GM23248 (cell line): Measurements from ENCODE around the gene MRNIP. TPM values are rescaled to one million over a fixed set of nuclear protein-coding genes. Genes with fewer than 3 reads are reported as not detected.

Experiments used
- DNase-seq: peaks from one replicate; pipeline ENCODE4 v3.0.0-alpha.2; 2015
- H2AFZ ChIP-seq: fragments of 200-600 bp; sonication (generic); 2 replicates; pipeline ENCODE4 v1.6.1; 2016; ENCODE audit warnings: antibody characterized with exemption
- H3F3A ChIP-seq: fragments of 200-600 bp; sonication (generic); 2 replicates; pipeline ENCODE4 v1.6.1; 2016; ENCODE audit warnings: mild to moderate bottlenecking, antibody characterized with exemption, mixed run types; ENCODE audit not compliant: insufficient read depth
- H3K27ac ChIP-seq: fragments of 200-600 bp; sonication (generic); 2 replicates; pipeline ENCODE4 v1.5.1; 2016; ENCODE audit warnings: mild to moderate bottlenecking
- H3K27me3 ChIP-seq: fragments of 200-600 bp; sonication (generic); replicated peaks from 2 replicates; pipeline ENCODE4 v1.6.1; 2016; ENCODE audit warnings: mild to moderate bottlenecking; ENCODE audit not compliant: insufficient read depth
- H3K36me3 ChIP-seq: fragments of 200-600 bp; sonication (generic); 2 replicates; pipeline ENCODE4 v1.6.1; 2016; ENCODE audit warnings: low read depth, mild to moderate bottlenecking
- H3K4me1 ChIP-seq: fragments of 200-600 bp; sonication (generic); 2 replicates; pipeline ENCODE4 v1.6.1; 2016; ENCODE audit warnings: mild to moderate bottlenecking; ENCODE audit not compliant: insufficient read depth
- H3K4me2 ChIP-seq: fragments of 200-600 bp; sonication (generic); one replicate; pipeline ENCODE4 v1.6.1; 2016; ENCODE audit warnings: mild to moderate bottlenecking; ENCODE audit not compliant: unreplicated experiment
- H3K4me3 ChIP-seq: fragments of 200-600 bp; sonication (generic); 2 replicates; pipeline ENCODE4 v1.5.1; 2016; ENCODE audit warnings: mild to moderate bottlenecking
- H3K79me2 ChIP-seq: fragments of 200-600 bp; sonication (generic); 2 replicates; pipeline ENCODE4 v1.6.1; 2016; ENCODE audit warnings: mild to moderate bottlenecking; ENCODE audit not compliant: insufficient read depth
- H3K9ac ChIP-seq: fragments of 200-600 bp; sonication (generic); 2 replicates; pipeline ENCODE4 v1.6.1; 2016; ENCODE audit warnings: mild to moderate bottlenecking
- H3K9me2 ChIP-seq: fragments of 200-600 bp; sonication (generic); 2 replicates; pipeline ENCODE4 v1.6.1; 2016; ENCODE audit warnings: mixed run types, mild to moderate bottlenecking, moderate library complexity; ENCODE audit not compliant: insufficient read depth
- H3K9me3 ChIP-seq: fragments of 200-600 bp; sonication (generic); one replicate; pipeline ENCODE4 v1.6.1; 2017; ENCODE audit warnings: low read depth
- H4K20me1 ChIP-seq: fragments of 200-600 bp; sonication (generic); 2 replicates; pipeline ENCODE4 v1.6.0; 2016; ENCODE audit not compliant: insufficient read depth
- EZH2 ChIP-seq: fragments of 200-600 bp; sonication (generic); IDR thresholded peaks from 2 replicates; pipeline ENCODE4 v1.6.1; 2018; ENCODE audit warnings: antibody characterized with exemption, mild to moderate bottlenecking; ENCODE audit not compliant: insufficient read depth, poor library complexity, severe bottlenecking
- EZH2phosphoT487 ChIP-seq: fragments of 200-600 bp; sonication (generic); IDR thresholded peaks from 2 replicates; pipeline ENCODE4 v1.6.1; 2018; ENCODE audit warnings: antibody characterized with exemption, moderate library complexity, mild to moderate bottlenecking, low read depth; ENCODE audit not compliant: insufficient read depth
- WGBS, 2 experiments: methylation state at CpG; one replicate each; pipeline ENCODE4 v1.1.6; 2015 to 2017; ENCODE audit warnings: low lambda C conversion rate in 2 of 2, low coverage in 1 of 2; ENCODE audit errors: missing lambda C conversion rate in 2 of 2; 5-methylcytosine and 5-hydroxymethylcytosine counted together
- in situ Hi-C: fragments of 300-500 bp; cut with MboI; formaldehyde crosslinking; loops from 2 replicates; pipeline ENCODE4 v1.15.0; 2020
- microRNA counts: library from miRNA; unstranded; fragments of <30 nt; microRNA quantifications from one replicate; lab custom pipeline; 2016
- microRNA-seq: library from miRNA; unstranded; fragments of <30 nt; microRNA quantifications from one replicate; pipeline ENCODE4, GENCODE V29; 2016; ENCODE audit warnings: borderline number of aligned reads
- polyA plus RNA-seq: library from polyadenylated mRNA; unstranded; fragments of >200 nt; fragmentation: Nextera tagmentation; extraction: Ambion mirVana; gene quantifications from 2 replicates; pipeline ENCODE4 v1.2.1, GENCODE V29; 2016
- small RNA-seq: library from RNA; depleted of rRNA; stranded (forward); fragments of <200 nt; gene quantifications from one replicate; pipeline ENCODE3, GENCODE V24; 2014; ENCODE audit warnings: low read depth, low replicate concordance
- total RNA-seq: library from RNA; depleted of rRNA; stranded (reverse); fragments of >200 nt; shearing (Covaris generic); gene quantifications from 2 replicates; pipeline ENCODE4 v1.2.3, GENCODE V29; 2014; rRNA removed

The MRNIP gene
- total and polyA plus RNA-seq, 2 experiments from 2014 or later = 14.1 to 17.3 TPM

DNA sequence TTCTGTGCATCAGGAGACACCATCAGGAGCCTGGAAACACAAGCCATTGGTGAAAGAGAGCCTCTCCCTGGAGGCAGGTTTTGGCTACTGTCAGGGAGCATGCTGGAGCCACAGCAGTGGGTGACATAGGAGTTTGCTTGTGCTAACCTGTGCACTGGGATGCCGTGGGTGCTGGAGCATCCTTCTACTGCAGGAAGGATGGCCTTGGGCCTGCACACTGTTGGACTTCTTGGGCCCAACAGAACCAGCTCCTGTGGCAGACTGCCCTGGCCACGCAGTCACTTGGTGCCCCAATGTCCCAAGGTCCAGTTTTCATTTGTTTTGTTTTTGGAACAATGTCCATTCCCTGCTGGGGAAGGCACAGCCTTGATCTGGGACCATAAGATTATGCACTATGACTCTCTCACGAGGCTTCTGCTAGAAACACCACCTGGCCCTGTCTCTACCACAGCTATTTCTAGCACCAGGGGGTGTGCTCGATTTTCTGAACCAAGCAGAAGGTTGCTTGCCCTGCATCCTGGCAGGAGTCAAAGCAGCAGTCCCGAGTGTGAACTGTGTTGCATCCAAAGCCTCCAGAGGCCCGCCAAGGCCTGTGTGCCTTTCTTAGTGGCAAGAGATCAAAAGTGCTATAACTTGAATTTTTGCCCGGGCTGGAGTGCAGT lies 70.3 kb downstream of the MRNIP start:
- H3K4me1 ChIP-seq = no peaks in the 10 kb centered on the region
- H3K9me2 ChIP-seq = no peaks in the 10 kb centered on the region
- DNase-seq = no peak
- no peaks in the 10 kb centered on the region for H4K20me1 ChIP-seq
- in situ Hi-C loops = no loop called here
- H3K36me3 ChIP-seq = no peaks in the 10 kb centered on the region
- H3K9ac ChIP-seq = no peak overlapping the region
- TF ChIP-seq EZH2phosphoT487 (no peak), EZH2 (no peak)
- H3K27me3 ChIP-seq = no peaks in the 10 kb centered on the region
- no peak overlapping the region for H3K4me3 ChIP-seq
- H3K9me3 ChIP-seq = no peaks in the 10 kb centered on the region
- H3K27ac ChIP-seq = no peak overlapping the region
- no peak overlapping the region for H2AFZ ChIP-seq
- no peak overlapping the region for H3K4me2 ChIP-seq
- H3K79me2 ChIP-seq = no peaks in the 10 kb centered on the region
- 66 to 70% methylated on average over 7 of the region's 7 CpGs for WGBS, 2 experiments
- no peaks in the 10 kb centered on the region for H3F3A ChIP-seq

MicroRNA genes within 50 kb of the gene (microRNA counts, 767-probe panel; counts per million panel counts)
- microRNA hsa-miR-1229 (lab: Ali Mortazavi, UCI) = 447 counts per million, percentile 86 among the panel's probes with 10 or more counts

Small RNA genes within 50 kb of the gene (microRNA-seq; reads per million reads assigned to microRNA genes)
- gene MIR1229 = 3.6 reads per million

Small RNA genes within 50 kb of the gene (small RNA-seq; reads per million reads assigned to genes)
- gene MIR1229 (not detected), gene RF00019 (not detected)

Other genes starting within 250 kb of the MRNIP start
- gene HNRNPH1, start 235.1 kb downstream of the MRNIP start, total RNA-seq = 220 and 271 TPM in 2 replicates
- 145 and 163 TPM in 2 replicates for gene HNRNPH1, start 235.1 kb downstream of the MRNIP start, polyA plus RNA-seq
- not detected in 2 replicates for gene CBY3, start 177.8 kb downstream of the MRNIP start, total RNA-seq
- 0.43 and 0.60 TPM in 2 replicates for gene CBY3, start 177.8 kb downstream of the MRNIP start, polyA plus RNA-seq
- gene CANX, start 159.8 kb downstream of the MRNIP start, total RNA-seq = 466 and 488 TPM in 2 replicates
- 332 and 338 TPM in 2 replicates for gene CANX, start 159.8 kb downstream of the MRNIP start, polyA plus RNA-seq
- gene MAML1, start 126.0 kb downstream of the MRNIP start, total RNA-seq = 8.0 and 9.5 TPM in 2 replicates
- 5.8 and 6.3 TPM in 2 replicates for gene MAML1, start 126.0 kb downstream of the MRNIP start, polyA plus RNA-seq
- gene LTC4S, start 64.8 kb downstream of the MRNIP start, total RNA-seq = 3.7 and 6.6 TPM in 2 replicates
- 1.6 and 2.0 TPM in 2 replicates for gene LTC4S, start 64.8 kb downstream of the MRNIP start, polyA plus RNA-seq
- gene MGAT4B, start 52.0 kb downstream of the MRNIP start, total RNA-seq = 139 and 143 TPM in 2 replicates
- gene MGAT4B, start 52.0 kb downstream of the MRNIP start, polyA plus RNA-seq = 28.0 and 28.9 TPM in 2 replicates
- 211 and 228 TPM in 2 replicates for gene SQSTM1, start 37.9 kb downstream of the MRNIP start, total RNA-seq
- gene SQSTM1, start 37.9 kb downstream of the MRNIP start, polyA plus RNA-seq = 265 and 310 TPM in 2 replicates
- gene TBC1D9B, start 49.1 kb upstream of the MRNIP start, total RNA-seq = 55.7 and 64.4 TPM in 2 replicates
- gene TBC1D9B, start 49.1 kb upstream of the MRNIP start, polyA plus RNA-seq = 78.8 and 82.0 TPM in 2 replicates
- gene RNF130, start 212.9 kb upstream of the MRNIP start, total RNA-seq = 32.9 and 49.8 TPM in 2 replicates
- gene RNF130, start 212.9 kb upstream of the MRNIP start, polyA plus RNA-seq = 27.3 and 30.4 TPM in 2 replicates